Thyroid gland (tissue), 4 donors: ENCODE results near the gene FIBCD1.

Experiments used
- POLR2A ChIP-seq, 2 donors: fragments of 450-650 bp; IDR thresholded peaks; one replicate each; pipeline ENCODE4 v1.6.1; 2017; ENCODE audit warnings: antibody characterized with exemption in 2 of 2, mild to moderate bottlenecking in 2 of 2, moderate library complexity in 1 of 2
- TF ChIP-seq, protein P1 (sequence below), 6 experiments: fragments of 200-600 bp in 3 of 6; fragments of 450-650 bp in 3 of 6; sonication (generic) in 3 of 6; IDR thresholded peaks; one replicate each; pipeline ENCODE4 v1.5.1; 2016 to 2019; ENCODE audit warnings: antibody characterized with exemption in 6 of 6, mild to moderate bottlenecking in 2 of 6, inconsistent platforms in 1 of 6, moderate library complexity in 1 of 6

DNA sequence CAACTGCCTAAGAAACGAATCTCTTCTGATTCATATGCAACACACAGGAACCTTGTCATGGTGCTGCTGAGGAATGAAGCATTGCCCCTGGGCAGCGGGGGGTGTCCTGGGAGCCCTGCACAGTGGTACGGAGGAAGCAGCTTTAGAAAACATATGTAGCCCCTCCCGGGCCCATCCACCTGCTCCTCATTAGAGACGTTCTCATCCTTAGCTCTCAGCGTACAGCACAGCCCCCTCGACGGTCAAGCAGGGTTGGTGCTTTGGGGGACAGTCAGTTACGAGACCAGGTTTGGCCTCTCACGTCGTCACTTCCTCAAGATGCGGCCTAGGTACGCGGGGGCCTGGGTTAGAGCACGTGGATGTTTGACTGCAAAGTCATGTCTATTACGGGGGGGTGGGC lies 41.5 kb upstream of the FIBCD1 start:
- TF ChIP-seq, protein P1, sequence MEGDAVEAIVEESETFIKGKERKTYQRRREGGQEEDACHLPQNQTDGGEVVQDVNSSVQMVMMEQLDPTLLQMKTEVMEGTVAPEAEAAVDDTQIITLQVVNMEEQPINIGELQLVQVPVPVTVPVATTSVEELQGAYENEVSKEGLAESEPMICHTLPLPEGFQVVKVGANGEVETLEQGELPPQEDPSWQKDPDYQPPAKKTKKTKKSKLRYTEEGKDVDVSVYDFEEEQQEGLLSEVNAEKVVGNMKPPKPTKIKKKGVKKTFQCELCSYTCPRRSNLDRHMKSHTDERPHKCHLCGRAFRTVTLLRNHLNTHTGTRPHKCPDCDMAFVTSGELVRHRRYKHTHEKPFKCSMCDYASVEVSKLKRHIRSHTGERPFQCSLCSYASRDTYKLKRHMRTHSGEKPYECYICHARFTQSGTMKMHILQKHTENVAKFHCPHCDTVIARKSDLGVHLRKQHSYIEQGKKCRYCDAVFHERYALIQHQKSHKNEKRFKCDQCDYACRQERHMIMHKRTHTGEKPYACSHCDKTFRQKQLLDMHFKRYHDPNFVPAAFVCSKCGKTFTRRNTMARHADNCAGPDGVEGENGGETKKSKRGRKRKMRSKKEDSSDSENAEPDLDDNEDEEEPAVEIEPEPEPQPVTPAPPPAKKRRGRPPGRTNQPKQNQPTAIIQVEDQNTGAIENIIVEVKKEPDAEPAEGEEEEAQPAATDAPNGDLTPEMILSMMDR (IDR thresholded peaks at IDR 0.05), result no peak
- TF ChIP-seq POLR2A (IDR thresholded peaks at IDR 0.05), result no peak
